GM12875 (cell line): Measurements from ENCODE around the gene ISG20.

Experiments
- H3K4me3 ChIP-seq: one replicate; pipeline ENCODE4 v1.5.1; 2011; ENCODE audit warnings: low read depth, low read length, control low read depth
- TF ChIP-seq, protein P1 (sequence below): IDR thresholded peaks from 2 replicates; pipeline ENCODE4 v1.5.1; 2011; ENCODE audit warnings: low read depth, mild to moderate bottlenecking, control low read depth, inconsistent platforms, low read length, moderate library complexity, borderline replicate concordance; ENCODE audit not compliant: insufficient read depth

ISG20 gene

GRCh38 chr15:88613074-88613944 lies 25.5 kb upstream of the ISG20 start:
- TF ChIP-seq, protein P1, sequence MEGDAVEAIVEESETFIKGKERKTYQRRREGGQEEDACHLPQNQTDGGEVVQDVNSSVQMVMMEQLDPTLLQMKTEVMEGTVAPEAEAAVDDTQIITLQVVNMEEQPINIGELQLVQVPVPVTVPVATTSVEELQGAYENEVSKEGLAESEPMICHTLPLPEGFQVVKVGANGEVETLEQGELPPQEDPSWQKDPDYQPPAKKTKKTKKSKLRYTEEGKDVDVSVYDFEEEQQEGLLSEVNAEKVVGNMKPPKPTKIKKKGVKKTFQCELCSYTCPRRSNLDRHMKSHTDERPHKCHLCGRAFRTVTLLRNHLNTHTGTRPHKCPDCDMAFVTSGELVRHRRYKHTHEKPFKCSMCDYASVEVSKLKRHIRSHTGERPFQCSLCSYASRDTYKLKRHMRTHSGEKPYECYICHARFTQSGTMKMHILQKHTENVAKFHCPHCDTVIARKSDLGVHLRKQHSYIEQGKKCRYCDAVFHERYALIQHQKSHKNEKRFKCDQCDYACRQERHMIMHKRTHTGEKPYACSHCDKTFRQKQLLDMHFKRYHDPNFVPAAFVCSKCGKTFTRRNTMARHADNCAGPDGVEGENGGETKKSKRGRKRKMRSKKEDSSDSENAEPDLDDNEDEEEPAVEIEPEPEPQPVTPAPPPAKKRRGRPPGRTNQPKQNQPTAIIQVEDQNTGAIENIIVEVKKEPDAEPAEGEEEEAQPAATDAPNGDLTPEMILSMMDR: no peak
- H3K4me3 ChIP-seq: no peak overlapping the region

DNA sequence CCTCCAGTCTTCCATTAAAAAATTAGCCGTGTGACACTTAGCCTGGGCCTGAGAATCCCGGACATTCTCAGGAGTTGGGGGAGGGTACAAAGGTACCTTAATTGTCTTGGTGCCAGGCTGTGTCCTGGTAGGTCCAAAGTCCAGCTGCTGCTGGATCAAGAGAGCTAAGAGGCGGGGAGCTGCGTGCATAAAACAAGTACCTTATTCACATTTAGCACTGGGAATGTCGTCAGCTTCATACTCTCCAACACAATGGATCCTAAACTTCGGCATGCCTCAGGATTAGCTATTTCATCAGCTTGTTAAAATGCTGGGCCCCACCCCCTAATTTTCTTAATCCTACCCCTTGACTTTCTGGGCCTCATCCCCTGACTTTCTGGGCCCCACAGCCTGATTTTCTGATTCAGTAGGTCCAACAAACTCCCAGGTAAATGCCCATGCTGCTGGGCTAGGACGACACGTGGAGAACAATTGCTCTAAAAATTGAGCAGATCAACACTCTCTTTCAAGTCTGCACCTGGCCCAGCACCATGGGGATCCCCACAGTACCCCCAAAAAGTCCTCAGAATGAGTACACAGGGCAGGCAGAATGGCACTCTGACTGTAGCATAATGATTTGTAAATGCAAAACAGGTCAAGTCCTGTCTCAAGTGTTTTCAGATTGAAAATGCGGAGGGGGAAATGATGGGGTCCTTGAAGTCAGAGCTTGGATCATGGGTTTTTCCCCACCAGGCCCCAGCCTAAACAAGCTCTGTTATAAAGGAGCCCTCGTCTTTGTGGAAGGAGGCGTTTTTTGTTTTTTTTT lies 23.3 kb upstream of the ISG20 start:
- TF ChIP-seq, protein P1: no peak

DNA sequence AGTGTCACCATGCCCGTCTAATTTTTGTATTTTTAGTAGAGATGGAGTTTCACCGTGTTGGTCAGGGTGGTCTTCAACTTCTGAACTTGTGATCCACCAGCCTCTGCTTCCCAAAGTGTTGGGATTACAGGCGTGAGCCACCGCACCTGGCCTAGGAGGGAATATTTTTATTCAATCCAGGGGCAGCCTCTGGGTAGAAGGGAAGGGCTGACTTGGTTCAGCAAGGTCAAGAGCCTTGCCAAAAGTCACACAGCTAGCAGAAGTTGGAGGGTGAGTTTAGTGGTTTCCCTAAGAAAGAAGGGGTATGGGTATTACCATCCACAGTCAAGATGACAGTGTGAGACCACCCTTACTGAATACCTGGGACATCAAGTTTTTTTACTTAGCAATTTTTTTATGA lies 22.6 kb upstream of the ISG20 start:
- TF ChIP-seq, protein P1: no peak
- H3K4me3 ChIP-seq: no peak overlapping the region

More for the DNA sequence above, 23.3 kb upstream of the ISG20 start:
- H3K4me3 ChIP-seq: no peak overlapping the region

DNA sequence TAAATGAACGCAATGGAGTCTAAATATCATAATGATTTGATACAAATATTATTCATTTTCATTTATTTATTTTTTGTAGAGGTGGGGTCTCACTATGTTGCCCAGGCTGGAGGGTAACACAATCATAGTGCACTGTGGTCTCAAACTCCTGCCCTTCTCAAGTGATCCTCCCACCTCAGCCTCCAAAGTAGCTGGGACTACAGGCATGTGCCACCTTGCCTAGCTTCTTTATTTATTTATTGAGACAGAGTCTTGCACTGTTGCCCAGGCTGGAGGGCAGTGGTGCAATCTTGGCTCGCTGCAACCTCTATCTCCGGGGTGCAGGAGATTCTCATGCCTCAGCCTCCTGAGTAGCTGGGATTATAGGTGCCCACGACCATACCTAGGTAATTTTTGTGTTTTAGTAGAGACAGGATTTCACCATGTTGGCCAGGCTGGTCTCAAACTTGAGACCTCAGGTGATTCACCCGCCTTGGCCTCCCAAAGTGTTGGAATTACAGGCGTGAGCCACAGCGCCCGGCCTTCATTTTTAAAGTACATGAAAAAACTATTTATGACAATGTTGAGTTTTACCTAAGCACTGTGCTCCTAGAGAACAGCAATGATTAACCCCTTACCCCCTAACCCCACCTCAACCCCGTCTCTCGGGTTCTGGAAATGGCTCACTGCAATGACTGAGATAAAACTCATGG lies 21.6 kb upstream of the ISG20 start:
- TF ChIP-seq, protein P1: no peak
- no peak overlapping the region for H3K4me3 ChIP-seq

GRCh38 chr15:88617790-88618189 lies 21.0 kb upstream of the ISG20 start:
- TF ChIP-seq, protein P1: no peak

DNA sequence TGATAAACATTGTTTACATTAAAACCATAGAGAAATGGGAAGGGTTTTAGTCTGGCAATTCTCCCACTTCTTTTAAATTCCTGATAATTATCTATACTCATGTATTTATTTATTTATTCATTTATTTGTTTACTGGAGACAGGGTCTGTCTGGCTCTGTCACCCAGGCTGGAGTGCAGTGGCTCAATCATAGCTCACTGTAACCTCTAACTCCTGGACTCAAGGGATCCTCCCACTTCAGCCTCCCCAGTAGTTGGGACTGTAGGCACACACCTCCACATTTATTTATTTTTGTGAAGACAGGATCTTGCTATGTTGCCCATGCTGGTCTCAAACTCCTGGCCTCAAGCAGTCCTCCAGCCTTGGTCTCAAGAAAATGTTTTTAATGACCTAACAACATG lies 20.1 kb upstream of the ISG20 start:
- H3K4me3 ChIP-seq: no peak overlapping the region
- TF ChIP-seq, protein P1: no peak

More at GRCh38 chr15:88617790-88618189, 21.0 kb upstream of the ISG20 start:
- H3K4me3 ChIP-seq: no peak overlapping the region
